IMR-90 (cell line): ENCODE measurements around the gene ESYT1. TPM values are rescaled to one million over a fixed set of nuclear protein-coding genes. Genes with fewer than 3 reads are reported as not detected.
A peak's percentile ranks its signal among the peaks of the same experiment; 100 is the strongest.

Experiments used
- ATAC-seq: fragments of 200-7000 bp; cut with Tn5 transposase; 2 replicates; pipeline ENCODE4 v1.9.1; 2020; ENCODE audit warnings: low read depth, mild to moderate bottlenecking, moderate library complexity
- BruUV-seq: library from RNA; stranded (reverse); fragments of 400-500 nt; replicated peaks from 2 replicates; lab custom pipeline; 2021; lab: Mats Ljungman, UMichigan
- CTCF ChIA-PET: fragments of 300-600 bp; formaldehyde crosslinking; extraction: SDS; loops from one replicate; lab custom pipeline; 2021; ENCODE audit warnings: antibody characterized with exemption; lab: Yijun Ruan, JAX
- POLR2A ChIA-PET: fragments of 300-600 bp; sonication (Branson Sonifier 250); formaldehyde crosslinking; loops from one replicate; lab custom pipeline; 2022; ENCODE audit warnings: antibody characterized with exemption; ENCODE audit not compliant: unreplicated experiment; lab: Charles Lee
- DNase-seq: peaks from one replicate; pipeline ENCODE4 v3.0.0; 2013
- H2AFZ ChIP-seq: replicated peaks from 2 replicates; pipeline ENCODE3; 2013; ENCODE audit warnings: low read length, mild to moderate bottlenecking; ENCODE audit not compliant: poor library complexity
- H2AK5ac ChIP-seq: 2 replicates; pipeline ENCODE4 v1.6.1; 2013; ENCODE audit warnings: low read depth, low read length, inconsistent platforms
- H2AK9ac ChIP-seq: replicated peaks from 2 replicates; pipeline ENCODE3; 2013; ENCODE audit warnings: mild to moderate bottlenecking, low read depth, low read length, moderate library complexity; ENCODE audit not compliant: poor library complexity
- H2BK120ac ChIP-seq: 2 replicates; pipeline ENCODE4 v1.6.1; 2013; ENCODE audit warnings: low read depth, low read length, inconsistent platforms
- H2BK15ac ChIP-seq: 3 replicates; pipeline ENCODE4 v1.6.1; 2013; ENCODE audit warnings: low read depth, low read length, inconsistent platforms
- H2BK20ac ChIP-seq: 2 replicates; pipeline ENCODE4 v1.6.1; 2013; ENCODE audit warnings: low read depth, mild to moderate bottlenecking, inconsistent platforms, low read length, moderate library complexity
- H2BK5ac ChIP-seq: 2 replicates; pipeline ENCODE4 v1.6.1; 2013; ENCODE audit warnings: mild to moderate bottlenecking, low read depth, low read length, inconsistent platforms; ENCODE audit not compliant: poor library complexity, severe bottlenecking
- H3K14ac ChIP-seq: replicated peaks from 2 replicates; pipeline ENCODE4 v1.6.1; 2013; ENCODE audit warnings: low read depth, low read length, inconsistent platforms
- H3K18ac ChIP-seq: 2 replicates; pipeline ENCODE4 v1.6.1; 2013; ENCODE audit warnings: low read depth, low read length, control low read depth
- H3K23ac ChIP-seq: 2 replicates; pipeline ENCODE4 v1.6.1; 2013; ENCODE audit warnings: low read depth, low read length, inconsistent platforms
- H3K27ac ChIP-seq: 2 replicates; pipeline ENCODE4 v1.5.1; 2013; ENCODE audit warnings: mild to moderate bottlenecking, control low read depth, low read length; ENCODE audit not compliant: insufficient read depth
- H3K27me3 ChIP-seq: 2 replicates; pipeline ENCODE4 v1.6.1; 2013; ENCODE audit warnings: low read length; ENCODE audit not compliant: control insufficient read depth, insufficient read depth
- H3K36me3 ChIP-seq: 2 replicates; pipeline ENCODE4 v1.6.1; 2013; ENCODE audit warnings: low read length, mixed read lengths; ENCODE audit not compliant: control insufficient read depth, insufficient read depth
- H3K4ac ChIP-seq: 2 replicates; pipeline ENCODE4 v1.6.1; 2013; ENCODE audit warnings: low read depth, low read length, inconsistent platforms
- H3K4me1 ChIP-seq: 2 replicates; pipeline ENCODE4 v1.6.1; 2013; ENCODE audit warnings: low read length, mixed read lengths; ENCODE audit not compliant: control insufficient read depth, insufficient read depth
- H3K4me2 ChIP-seq: 2 replicates; pipeline ENCODE4 v1.6.1; 2013; ENCODE audit warnings: low read depth, mild to moderate bottlenecking, control low read depth, low read length, moderate library complexity
- H3K4me3 ChIP-seq: 2 replicates; pipeline ENCODE4 v1.5.1; 2013; ENCODE audit warnings: low read depth, mild to moderate bottlenecking, control low read depth, low read length, moderate library complexity; ENCODE audit not compliant: insufficient read depth
- H3K56ac ChIP-seq: 2 replicates; pipeline ENCODE4 v1.6.1; 2013; ENCODE audit warnings: low read length, inconsistent platforms; ENCODE audit not compliant: insufficient read depth; ENCODE audit errors: extremely low read depth
- H3K79me1 ChIP-seq, 2 experiments: 2 replicates each; pipeline ENCODE4 v1.6.1; 2013; ENCODE audit warnings: low read length in 2 of 2, inconsistent platforms in 1 of 2, low read depth in 1 of 2
- H3K9ac ChIP-seq: 2 replicates; pipeline ENCODE4 v1.6.1; 2013; ENCODE audit warnings: low read depth, low read length, control low read depth
- H3K9me1 ChIP-seq: 2 replicates; pipeline ENCODE4 v1.6.1; 2013; ENCODE audit warnings: low read length, inconsistent platforms; ENCODE audit not compliant: insufficient read depth
- H3K9me3 ChIP-seq: 2 replicates; pipeline ENCODE4 v1.6.1; 2013; ENCODE audit warnings: low read length; ENCODE audit not compliant: control insufficient read depth, insufficient read depth
- H4K20me1 ChIP-seq: 2 replicates; pipeline ENCODE4 v1.6.1; 2013; ENCODE audit warnings: low read length, inconsistent platforms; ENCODE audit not compliant: insufficient read depth
- H4K5ac ChIP-seq: 2 replicates; pipeline ENCODE4 v1.6.1; 2013; ENCODE audit warnings: mild to moderate bottlenecking, low read depth, low read length, control low read depth
- H4K8ac ChIP-seq, 2 experiments: 2 replicates each; pipeline ENCODE4 v1.6.1; 2013; ENCODE audit warnings: low read depth in 2 of 2, low read length in 2 of 2, control low read depth in 1 of 2, inconsistent platforms in 1 of 2
- H4K91ac ChIP-seq: 2 replicates; pipeline ENCODE4 v1.6.1; 2013; ENCODE audit warnings: low read depth, low read length, inconsistent platforms; ENCODE audit not compliant: insufficient read depth
- FOS ChIP-seq: fragments of 150-350 bp; IDR thresholded peaks from 2 replicates; pipeline ENCODE4 v1.6.1; 2016; ENCODE audit warnings: low read depth, low read length
- RAD21 ChIP-seq: IDR thresholded peaks from 2 replicates; pipeline ENCODE4 v1.6.1; 2012; ENCODE audit warnings: low read length, improper control_type of control experiment
- WGBS, 2 experiments: methylation state at CpG; one replicate each; pipeline versions ENCODE4 v1.1.5 to v1.1.7; 2013; ENCODE audit warnings: missing lambda C conversion rate in 2 of 2; ENCODE audit not compliant: insufficient read length in 1 of 2; ENCODE audit errors: extremely low coverage in 2 of 2; 5-methylcytosine and 5-hydroxymethylcytosine counted together
- dilution Hi-C: fragments of 300-500 bp; cut with HindIII; formaldehyde crosslinking; loops from one replicate; pipeline ENCODE4 v1.14.3; 2018; ENCODE audit warnings: low sequenced_read_pairs; ENCODE audit not compliant: unreplicated experiment
- in situ Hi-C: fragments of 300-500 bp; cut with MboI; formaldehyde crosslinking; loops from 3 replicates; pipeline ENCODE4 v1.14.3; 2019; ENCODE audit warnings: low sequenced_read_pairs, inconsistent platforms, mixed read lengths
- intact Hi-C: fragments of 100-400 bp; cut with micrococcal nuclease; formaldehyde crosslinking; loops from 2 replicates; pipeline ENCODE4 v1.10.0; 2022
- polyA plus RNA-seq, 3 experiments: library from polyadenylated mRNA; depleted of rRNA; stranded (reverse); fragments of >200 nt; gene quantifications; 2 replicates each; pipeline ENCODE4 v1.2.3, GENCODE V29; 2012; ENCODE audit warnings: low replicate concordance in 1 of 3
- total RNA-seq: library from RNA; depleted of rRNA; stranded (reverse); fragments of >200 nt; gene quantifications from 2 replicates; pipeline ENCODE4 v1.2.3, GENCODE V29; 2012
- TF ChIP-seq, protein P1 (sequence below): fragments of 150-350 bp; IDR thresholded peaks from 2 replicates; pipeline ENCODE4 v1.6.1; 2017; ENCODE audit warnings: mild to moderate bottlenecking, antibody characterized with exemption, low read length, low read depth

The ESYT1 gene
- total and polyA plus RNA-seq, 2 of the 4 experiments (the other 2 are of a cell fraction): 150 to 153 TPM

DNA sequence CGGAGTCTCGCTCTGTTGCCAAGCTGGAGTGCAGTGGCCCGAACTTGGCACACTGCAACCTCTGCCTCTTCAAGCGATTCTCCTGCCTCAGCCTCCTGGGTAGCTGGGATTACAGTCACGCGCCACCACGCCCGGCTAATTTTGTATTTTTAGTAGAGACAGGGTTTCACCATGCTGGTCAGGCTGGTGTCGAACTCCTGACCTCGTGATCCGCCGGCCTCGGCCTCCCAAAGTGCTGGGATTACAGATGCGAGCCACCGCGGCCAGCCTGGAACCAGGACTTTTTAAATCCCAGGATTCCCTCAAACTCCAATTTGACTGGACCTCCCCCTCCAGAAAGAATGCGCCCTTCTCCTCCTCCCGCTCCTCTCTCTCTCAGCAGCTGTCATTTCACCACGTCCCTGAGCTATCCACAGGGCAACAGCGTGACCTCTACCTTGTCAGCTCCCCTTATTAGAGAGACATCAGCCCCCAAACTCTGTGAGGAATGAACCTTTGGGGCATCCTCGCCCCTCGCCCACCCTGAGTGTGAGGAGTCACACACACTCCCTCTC, 2.0 kb downstream of the ESYT1 start:
- Histone ChIP-seq H3K9me3 (no peaks in the 10 kb centered on the region), H2AK5ac (peak overlapping the region; percentile 66; the same call in 1 of the 2 replicates), H4K91ac (peak overlapping the region; percentile 81), H3K79me1 (peaks cover 44 to 76% of the 10 kb centered on the region in 2 experiments), H3K4me3 (no peak overlapping the region), H3K27ac (no peak overlapping the region), H3K4ac (peak overlapping the region; percentile 81; the same call in 1 of the 2 replicates), H3K14ac (peak overlapping the region; percentile 83; the same call in 1 of the 2 replicates), H2BK20ac (no peak overlapping the region), H3K9me1 (no peaks in the 10 kb centered on the region), H3K27me3 (no peaks in the 10 kb centered on the region), H4K8ac (peak overlapping the region in 1 of 2 experiments; percentile 73; a peak in 1 of 4 replicates), H2AK9ac (peak overlapping the region; percentile 95), H4K5ac (no peak overlapping the region), H3K4me1 (peaks cover 6% of the 10 kb centered on the region; the same call in 1 of the 2 replicates), H3K56ac (peak overlapping the region; percentile 42; the same call in 1 of the 2 replicates), H2BK120ac (no peak overlapping the region), H3K18ac (no peak overlapping the region), H2AFZ (peak overlapping the region; percentile 52), H3K23ac (peak overlapping the region; percentile 80; the same call in 1 of the 2 replicates), H4K20me1 (no peaks in the 10 kb centered on the region), H3K4me2 (peak overlapping the region; percentile 92), H2BK15ac (no peak overlapping the region), H2BK5ac (no peak overlapping the region), H3K9ac (no peak overlapping the region), H3K36me3 (peaks cover 36% of the 10 kb centered on the region)
- dilution Hi-C loops: no loop called here
- POLR2A ChIA-PET: no interaction called here
- intact Hi-C loops: no loop called here
- DNase-seq (no peak), ATAC-seq (no peak)
- in situ Hi-C loops: loop anchor here (5.0 kb wide), 1 partner anchor 57 kb away; the partner anchor contains the start of gene SMARCC2
- WGBS, 2 experiments: 82% methylated on average over 6 of the region's 22 CpGs; no CpG with 5 or more reads in 1 of the 2 experiments
- CTCF ChIA-PET: no interaction called here
- TF ChIP-seq RAD21: no peak
- no peak for TF ChIP-seq FOS
- TF ChIP-seq, protein P1, sequence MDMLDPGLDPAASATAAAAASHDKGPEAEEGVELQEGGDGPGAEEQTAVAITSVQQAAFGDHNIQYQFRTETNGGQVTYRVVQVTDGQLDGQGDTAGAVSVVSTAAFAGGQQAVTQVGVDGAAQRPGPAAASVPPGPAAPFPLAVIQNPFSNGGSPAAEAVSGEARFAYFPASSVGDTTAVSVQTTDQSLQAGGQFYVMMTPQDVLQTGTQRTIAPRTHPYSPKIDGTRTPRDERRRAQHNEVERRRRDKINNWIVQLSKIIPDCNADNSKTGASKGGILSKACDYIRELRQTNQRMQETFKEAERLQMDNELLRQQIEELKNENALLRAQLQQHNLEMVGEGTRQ: no peak
- BruUV-seq: TSS peak; percentile 4
